GM23338 (cell line): ENCODE data around the gene PCDH12. TPM values are rescaled to one million over a fixed set of nuclear protein-coding genes. Genes with fewer than 3 reads are reported as not detected.

ENCODE experiments used
- ATAC-seq: fragments of 200-7000 bp; cut with Tn5 transposase; 3 replicates; pipeline ENCODE4 v1.9.1; 2020
- DNase-seq: peaks from one replicate; pipeline ENCODE4 v3.0.0-alpha.2; 2015; ENCODE audit warnings: low spot score
- H2AFZ ChIP-seq: fragments of 200-600 bp; sonication (generic); 2 replicates; pipeline ENCODE4 v1.8.0; 2016; ENCODE audit warnings: antibody characterized with exemption, mild to moderate bottlenecking, moderate library complexity
- H3F3A ChIP-seq: fragments of 200-600 bp; sonication (generic); replicated peaks from 2 replicates; pipeline ENCODE4 v1.8.0; 2017; ENCODE audit warnings: antibody characterized with exemption, mixed run types, low read depth
- H3K27ac ChIP-seq: fragments of 200-600 bp; sonication (generic); 2 replicates; pipeline ENCODE4 v1.6.1; 2016; ENCODE audit warnings: low read depth
- H3K27me3 ChIP-seq: fragments of 200-600 bp; sonication (generic); 2 replicates; pipeline ENCODE4 v1.8.0; 2016; ENCODE audit warnings: mild to moderate bottlenecking, mixed run types, moderate library complexity; ENCODE audit not compliant: insufficient read depth
- H3K36me3 ChIP-seq: fragments of 200-600 bp; sonication (generic); 2 replicates; pipeline ENCODE4 v1.8.0; 2016; ENCODE audit warnings: mild to moderate bottlenecking; ENCODE audit not compliant: insufficient read depth
- H3K4me1 ChIP-seq: fragments of 200-600 bp; sonication (generic); 2 replicates; pipeline ENCODE4 v1.8.0; 2016; ENCODE audit warnings: mild to moderate bottlenecking, moderate library complexity; ENCODE audit not compliant: insufficient read depth
- H3K4me2 ChIP-seq: fragments of 200-600 bp; sonication (generic); 2 replicates; pipeline ENCODE4 v1.7.1; 2017; ENCODE audit warnings: mixed run types
- H3K4me3 ChIP-seq: fragments of 200-600 bp; sonication (generic); 2 replicates; pipeline ENCODE4 v1.6.1; 2016; ENCODE audit warnings: mixed run types
- H3K79me2 ChIP-seq: fragments of 200-600 bp; sonication (generic); replicated peaks from 2 replicates; pipeline ENCODE4 v1.8.0; 2017; ENCODE audit warnings: mild to moderate bottlenecking; ENCODE audit not compliant: insufficient read depth
- H3K9me2 ChIP-seq: fragments of 200-600 bp; sonication (generic); 2 replicates; pipeline ENCODE4 v1.8.0; 2017; ENCODE audit not compliant: insufficient read depth
- H4K20me1 ChIP-seq: fragments of 200-600 bp; sonication (generic); replicated peaks from 2 replicates; pipeline ENCODE4 v1.8.0; 2017; ENCODE audit warnings: mild to moderate bottlenecking; ENCODE audit not compliant: insufficient read depth
- H3K27ac Mint-ChIP-seq: 2 replicates; pipeline ENCODE4 v1.8.0; 2020; ENCODE audit warnings: inconsistent platforms, mild to moderate bottlenecking, moderate library complexity, mixed read lengths
- H3K27me3 Mint-ChIP-seq: 3 replicates; pipeline ENCODE4 v1.8.0; 2022; ENCODE audit warnings: low read depth, mild to moderate bottlenecking, moderate library complexity, mixed read lengths, inconsistent platforms; ENCODE audit not compliant: insufficient read depth, poor library complexity
- H3K36me3 Mint-ChIP-seq: 3 replicates; pipeline ENCODE4 v1.8.0; 2021; ENCODE audit warnings: low read depth, mild to moderate bottlenecking, inconsistent platforms, moderate library complexity, mixed read lengths
- H3K4me1 Mint-ChIP-seq: 3 replicates; pipeline ENCODE4 v1.8.0; 2020; ENCODE audit warnings: mild to moderate bottlenecking, inconsistent platforms, mixed read lengths
- H3K4me3 Mint-ChIP-seq: 3 replicates; pipeline ENCODE4 v1.8.0; 2021; ENCODE audit warnings: moderate library complexity, mild to moderate bottlenecking, inconsistent platforms, mixed read lengths
- H3K9me3 Mint-ChIP-seq: 3 replicates; pipeline ENCODE4 v1.8.0; 2020; ENCODE audit warnings: moderate library complexity, mild to moderate bottlenecking, inconsistent platforms, mixed read lengths
- CREB1 ChIP-seq: fragments of 250-450 bp; sonication (Bioruptor Pico); IDR thresholded peaks from 2 replicates; pipeline ENCODE4 v1.5.0; 2020; ENCODE audit warnings: low read depth, mild to moderate bottlenecking, moderate library complexity
- ETS1 ChIP-seq: IDR thresholded peaks from 2 replicates; pipeline ENCODE4 v1.6.1; 2016; ENCODE audit warnings: antibody characterized with exemption
- EZH2phosphoT487 ChIP-seq: fragments of 200-600 bp; sonication (generic); IDR thresholded peaks from one replicate; pipeline ENCODE4 v1.8.1; 2018; ENCODE audit warnings: antibody characterized with exemption; ENCODE audit not compliant: unreplicated experiment
- NANOG ChIP-seq: IDR thresholded peaks from 2 replicates; pipeline ENCODE4 v1.6.1; 2016; ENCODE audit warnings: antibody characterized with exemption, borderline replicate concordance
- STAT1 ChIP-seq: IDR thresholded peaks from one replicate; pipeline ENCODE4 v1.6.1; 2016; ENCODE audit warnings: antibody characterized with exemption; ENCODE audit not compliant: unreplicated experiment
- ZNF331 ChIP-seq: fragments of 250-450 bp; sonication (Bioruptor Pico); IDR thresholded peaks from 2 replicates; pipeline ENCODE4 v1.5.0; 2020; ENCODE audit warnings: low read depth, mild to moderate bottlenecking, moderate library complexity
- ZNF462 ChIP-seq: fragments of 250-450 bp; sonication (Bioruptor Pico); IDR thresholded peaks from 2 replicates; pipeline ENCODE4 v1.5.0; 2020; ENCODE audit warnings: mild to moderate bottlenecking, moderate library complexity
- polyA plus RNA-seq: library from polyadenylated mRNA; unstranded; fragments of >200 nt; fragmentation: Nextera tagmentation; extraction: Ambion mirVana; gene quantifications from 2 replicates; pipeline ENCODE4 v1.2.1, GENCODE V29; 2016
- total RNA-seq: library from RNA; depleted of rRNA; stranded (reverse); fragments of >200 nt; shearing (Covaris generic); gene quantifications from 2 replicates; pipeline ENCODE4 v1.2.3, GENCODE V29; 2014
- TF ChIP-seq, protein P1 (sequence below): IDR thresholded peaks from one replicate; pipeline ENCODE4 v1.6.1; 2018; ENCODE audit warnings: antibody characterized with exemption; ENCODE audit not compliant: unreplicated experiment
- TF ChIP-seq, protein P2 (sequence below), 2 experiments: fragments of 200-600 bp in 1 of 2; sonication (generic) in 1 of 2; conservative IDR thresholded peaks; 2 replicates each; pipeline versions ENCODE4 v1.5.1 to v1.6.1; 2016 to 2017; ENCODE audit warnings: antibody characterized with exemption in 2 of 2, low read depth in 2 of 2, mild to moderate bottlenecking in 2 of 2, moderate library complexity in 1 of 2

PCDH12 gene
- total and polyA plus RNA-seq, 2 experiments from 2014 or later, result 0.14 to 0.29 TPM

DNA sequence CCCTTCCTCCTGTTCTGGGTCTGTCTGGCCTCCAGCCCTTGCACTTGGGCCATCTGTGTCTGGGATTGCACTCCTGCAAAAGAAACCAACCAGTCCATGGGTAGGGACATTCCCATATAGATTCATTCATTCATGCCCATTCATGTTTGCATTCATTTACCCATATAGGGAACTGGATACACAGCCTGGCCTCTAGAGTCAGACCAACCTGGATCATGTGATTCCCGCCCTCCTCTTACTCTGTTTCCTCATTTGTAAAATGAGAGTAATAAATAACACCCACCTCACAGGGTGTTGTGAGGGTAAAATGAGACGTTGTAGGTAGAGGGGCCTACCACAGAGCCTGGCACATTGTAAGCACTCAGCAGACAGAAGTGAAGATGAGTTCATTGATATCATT, 8.5 kb downstream of the PCDH12 start:
- no peaks in the 10 kb centered on the region for H3K36me3 Mint-ChIP-seq
- H3K36me3 ChIP-seq, result no peaks in the 10 kb centered on the region
- H2AFZ ChIP-seq, result no peak overlapping the region
- H3K9me2 ChIP-seq, result no peaks in the 10 kb centered on the region
- H3K4me3 Mint-ChIP-seq, result no peak overlapping the region
- H3K4me2 ChIP-seq, result no peak overlapping the region
- H3K27ac ChIP-seq, result no peak overlapping the region
- H3K27ac Mint-ChIP-seq, result no peak overlapping the region
- TF ChIP-seq EZH2phosphoT487, result no peak
- H3K4me1 ChIP-seq, result peaks cover 16% of the 10 kb centered on the region; the same call in 1 of the 2 replicates
- H3K4me3 ChIP-seq, result no peak overlapping the region
- H3K4me1 Mint-ChIP-seq, result peaks cover 31% of the 10 kb centered on the region
- no peaks in the 10 kb centered on the region for H3K9me3 Mint-ChIP-seq
- DNase-seq (no peak), ATAC-seq (no peak)
- H3K27me3 Mint-ChIP-seq, result peaks cover 2% of the 10 kb centered on the region
- no peaks in the 10 kb centered on the region for H4K20me1 ChIP-seq
- H3K79me2 ChIP-seq, result no peaks in the 10 kb centered on the region
- H3K27me3 ChIP-seq, result no peaks in the 10 kb centered on the region
- peaks cover 4% of the 10 kb centered on the region; the same call in 1 of the 2 replicates for H3F3A ChIP-seq

GRCh38 chr5:141948812-141949211, 9.2 kb downstream of the PCDH12 start:
- peaks cover 2% of the 10 kb centered on the region for H3K27me3 Mint-ChIP-seq
- Histone ChIP-seq H2AFZ (no peak overlapping the region), H3F3A (peaks cover 4% of the 10 kb centered on the region; the same call in 1 of the 2 replicates), H3K4me1 (peaks cover 16% of the 10 kb centered on the region; the same call in 1 of the 2 replicates), H3K79me2 (no peaks in the 10 kb centered on the region), H4K20me1 (no peaks in the 10 kb centered on the region), H3K27me3 (no peaks in the 10 kb centered on the region), H3K36me3 (no peaks in the 10 kb centered on the region), H3K4me3 (no peak overlapping the region), H3K9me2 (no peaks in the 10 kb centered on the region), H3K4me2 (no peak overlapping the region), H3K27ac (no peak overlapping the region)
- ATAC-seq (no peak), DNase-seq (no peak)
- peaks cover 31% of the 10 kb centered on the region for H3K4me1 Mint-ChIP-seq
- H3K9me3 Mint-ChIP-seq, result no peaks in the 10 kb centered on the region
- no peaks in the 10 kb centered on the region for H3K36me3 Mint-ChIP-seq
- no peak overlapping the region for H3K27ac Mint-ChIP-seq
- H3K4me3 Mint-ChIP-seq, result no peak overlapping the region
- no peak for TF ChIP-seq NANOG
- TF ChIP-seq ZNF331 (CRISPR knock-in tag), result no peak
- TF ChIP-seq, protein P1, sequence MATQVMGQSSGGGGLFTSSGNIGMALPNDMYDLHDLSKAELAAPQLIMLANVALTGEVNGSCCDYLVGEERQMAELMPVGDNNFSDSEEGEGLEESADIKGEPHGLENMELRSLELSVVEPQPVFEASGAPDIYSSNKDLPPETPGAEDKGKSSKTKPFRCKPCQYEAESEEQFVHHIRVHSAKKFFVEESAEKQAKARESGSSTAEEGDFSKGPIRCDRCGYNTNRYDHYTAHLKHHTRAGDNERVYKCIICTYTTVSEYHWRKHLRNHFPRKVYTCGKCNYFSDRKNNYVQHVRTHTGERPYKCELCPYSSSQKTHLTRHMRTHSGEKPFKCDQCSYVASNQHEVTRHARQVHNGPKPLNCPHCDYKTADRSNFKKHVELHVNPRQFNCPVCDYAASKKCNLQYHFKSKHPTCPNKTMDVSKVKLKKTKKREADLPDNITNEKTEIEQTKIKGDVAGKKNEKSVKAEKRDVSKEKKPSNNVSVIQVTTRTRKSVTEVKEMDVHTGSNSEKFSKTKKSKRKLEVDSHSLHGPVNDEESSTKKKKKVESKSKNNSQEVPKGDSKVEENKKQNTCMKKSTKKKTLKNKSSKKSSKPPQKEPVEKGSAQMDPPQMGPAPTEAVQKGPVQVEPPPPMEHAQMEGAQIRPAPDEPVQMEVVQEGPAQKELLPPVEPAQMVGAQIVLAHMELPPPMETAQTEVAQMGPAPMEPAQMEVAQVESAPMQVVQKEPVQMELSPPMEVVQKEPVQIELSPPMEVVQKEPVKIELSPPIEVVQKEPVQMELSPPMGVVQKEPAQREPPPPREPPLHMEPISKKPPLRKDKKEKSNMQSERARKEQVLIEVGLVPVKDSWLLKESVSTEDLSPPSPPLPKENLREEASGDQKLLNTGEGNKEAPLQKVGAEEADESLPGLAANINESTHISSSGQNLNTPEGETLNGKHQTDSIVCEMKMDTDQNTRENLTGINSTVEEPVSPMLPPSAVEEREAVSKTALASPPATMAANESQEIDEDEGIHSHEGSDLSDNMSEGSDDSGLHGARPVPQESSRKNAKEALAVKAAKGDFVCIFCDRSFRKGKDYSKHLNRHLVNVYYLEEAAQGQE, result no peak
- no peak for TF ChIP-seq CREB1
- TF ChIP-seq ETS1, result no peak
- TF ChIP-seq ZNF462, result no peak
- TF ChIP-seq, protein P2, sequence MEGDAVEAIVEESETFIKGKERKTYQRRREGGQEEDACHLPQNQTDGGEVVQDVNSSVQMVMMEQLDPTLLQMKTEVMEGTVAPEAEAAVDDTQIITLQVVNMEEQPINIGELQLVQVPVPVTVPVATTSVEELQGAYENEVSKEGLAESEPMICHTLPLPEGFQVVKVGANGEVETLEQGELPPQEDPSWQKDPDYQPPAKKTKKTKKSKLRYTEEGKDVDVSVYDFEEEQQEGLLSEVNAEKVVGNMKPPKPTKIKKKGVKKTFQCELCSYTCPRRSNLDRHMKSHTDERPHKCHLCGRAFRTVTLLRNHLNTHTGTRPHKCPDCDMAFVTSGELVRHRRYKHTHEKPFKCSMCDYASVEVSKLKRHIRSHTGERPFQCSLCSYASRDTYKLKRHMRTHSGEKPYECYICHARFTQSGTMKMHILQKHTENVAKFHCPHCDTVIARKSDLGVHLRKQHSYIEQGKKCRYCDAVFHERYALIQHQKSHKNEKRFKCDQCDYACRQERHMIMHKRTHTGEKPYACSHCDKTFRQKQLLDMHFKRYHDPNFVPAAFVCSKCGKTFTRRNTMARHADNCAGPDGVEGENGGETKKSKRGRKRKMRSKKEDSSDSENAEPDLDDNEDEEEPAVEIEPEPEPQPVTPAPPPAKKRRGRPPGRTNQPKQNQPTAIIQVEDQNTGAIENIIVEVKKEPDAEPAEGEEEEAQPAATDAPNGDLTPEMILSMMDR (conservative IDR thresholded peaks at IDR 0.05; ENCODE audit: low read depth in 2 of 2), result no peak
- no peak for TF ChIP-seq STAT1
- no peak for TF ChIP-seq EZH2phosphoT487
